GM18498 (cell line): ENCODE data around the gene SLC10A1.
"Not testable (repeated sequence)": the region's sequence is repeated elsewhere in the genome, so short reads cannot be mapped to it uniquely, and the experiment has no call there.

Experiments
- ATAC-seq: cut with Tn5 transposase; IDR thresholded peaks from one replicate; pipeline ENCODE4 v1.9.1; 2021; ENCODE audit warnings: mild to moderate bottlenecking, moderate library complexity; ENCODE audit not compliant: unreplicated experiment

Gene SLC10A1

GRCh38 chr14:69796797-69797500 is at the start of gene SLC10A1:
SLC10A1 (minus strand) TSS chr14:69797241; CDS start chr14:69797155, 86 bp downstream.
- no peak for ATAC-seq

- no peak for ATAC-seq
Observed at GRCh38 chr14:69845787-69846186, 48.7 kb upstream of the SLC10A1 start.

GRCh38 chr14:69845050-69845581 is 48.1 kb upstream of the SLC10A1 start:
- ATAC-seq = no peak

- no peak for ATAC-seq
Observed at GRCh38 chr14:69844171-69844570, 47.1 kb upstream of the SLC10A1 start.

DNA sequence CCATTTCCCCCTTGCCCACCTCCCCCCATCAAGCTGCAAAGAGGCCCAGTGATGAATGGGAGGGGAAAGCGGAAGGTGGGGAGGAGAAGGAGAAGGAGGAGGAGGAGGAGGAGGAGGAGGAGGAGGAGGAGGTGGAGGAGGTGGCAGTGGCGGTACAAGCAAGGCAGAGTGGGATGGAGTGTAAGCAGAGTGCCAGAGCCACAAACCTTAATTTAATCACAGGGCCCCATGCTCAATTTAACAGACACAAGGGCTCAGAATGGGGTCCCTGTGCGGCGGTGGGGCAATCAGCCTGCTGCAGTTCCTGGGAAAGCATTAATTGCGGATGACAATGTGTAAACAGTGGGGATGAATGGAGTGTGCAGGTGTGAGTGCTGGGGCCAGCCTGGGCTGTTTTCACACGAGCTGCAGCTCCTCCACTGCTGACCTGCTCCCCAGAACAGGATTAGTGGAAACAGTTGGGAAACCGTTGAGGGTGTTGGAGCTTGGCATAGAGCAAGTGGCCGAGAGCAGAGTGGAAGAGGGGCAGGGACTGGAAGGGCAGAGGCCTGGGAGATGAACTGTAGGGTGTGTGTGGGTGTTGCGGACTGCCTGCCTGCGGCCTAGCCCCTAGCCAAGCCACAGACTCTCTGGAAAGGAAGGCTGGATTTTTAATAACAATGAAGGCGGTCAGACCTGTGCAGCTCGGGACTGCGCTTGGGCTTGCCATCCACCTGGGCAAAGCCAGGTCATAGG is 45.8 kb upstream of the SLC10A1 start:
- no peak for ATAC-seq

GRCh38 chr14:69841656-69842055 is 44.6 kb upstream of the SLC10A1 start:
- ATAC-seq = no peak

- ATAC-seq = no peak
Observed at GRCh38 chr14:69839661-69840060, 42.6 kb upstream of the SLC10A1 start.

- ATAC-seq = no peak
Observed at GRCh38 chr14:69838881-69839416, 41.9 kb upstream of the SLC10A1 start.

DNA sequence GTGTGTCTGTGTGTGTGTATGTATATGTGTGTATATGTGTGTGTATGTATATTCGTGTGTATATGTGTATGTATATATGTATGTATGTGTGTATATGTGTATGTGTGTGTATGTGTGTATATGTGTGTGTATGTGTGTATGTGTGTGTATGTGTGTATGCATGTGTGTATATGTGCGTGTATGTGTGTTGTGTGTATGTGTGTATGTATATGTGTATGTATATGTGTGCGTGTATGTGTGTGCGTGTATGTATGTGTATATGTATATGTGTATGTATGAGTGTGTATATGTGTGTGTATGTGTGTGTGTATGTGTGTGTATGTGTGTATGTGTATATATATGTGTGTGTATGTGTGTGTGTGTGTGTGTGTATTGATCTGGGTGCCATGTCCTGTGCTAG is 31.8 kb upstream of the SLC10A1 start:
- no peak for ATAC-seq

GRCh38 chr14:69828354-69828753 is 31.3 kb upstream of the SLC10A1 start:
- no peak for ATAC-seq

DNA sequence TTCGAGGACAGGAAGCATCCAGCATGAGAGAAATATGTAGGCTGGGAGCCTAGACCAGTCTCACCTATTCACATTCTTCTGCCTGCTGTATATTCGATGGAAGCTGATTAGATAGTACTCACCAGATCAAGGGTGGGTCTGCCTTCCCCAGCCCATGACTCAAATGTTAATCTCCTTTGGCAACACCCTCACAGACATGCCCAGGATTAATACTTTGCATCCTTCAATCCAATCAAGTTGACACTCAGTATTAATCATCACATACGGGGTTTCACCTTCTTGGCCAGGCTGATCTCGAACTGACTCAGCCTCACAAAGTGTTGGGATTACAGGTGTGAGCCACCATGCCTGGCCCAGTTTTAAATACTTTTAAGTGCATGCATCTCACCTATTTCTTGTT is 30.5 kb upstream of the SLC10A1 start:
- no peak for ATAC-seq

GRCh38 chr14:69822456-69822855 is 25.4 kb upstream of the SLC10A1 start:
- no peak for ATAC-seq

GRCh38 chr14:69820991-69821390 is 23.9 kb upstream of the SLC10A1 start:
- no peak for ATAC-seq

GRCh38 chr14:69819607-69820006 is 22.6 kb upstream of the SLC10A1 start:
- ATAC-seq = no peak

DNA sequence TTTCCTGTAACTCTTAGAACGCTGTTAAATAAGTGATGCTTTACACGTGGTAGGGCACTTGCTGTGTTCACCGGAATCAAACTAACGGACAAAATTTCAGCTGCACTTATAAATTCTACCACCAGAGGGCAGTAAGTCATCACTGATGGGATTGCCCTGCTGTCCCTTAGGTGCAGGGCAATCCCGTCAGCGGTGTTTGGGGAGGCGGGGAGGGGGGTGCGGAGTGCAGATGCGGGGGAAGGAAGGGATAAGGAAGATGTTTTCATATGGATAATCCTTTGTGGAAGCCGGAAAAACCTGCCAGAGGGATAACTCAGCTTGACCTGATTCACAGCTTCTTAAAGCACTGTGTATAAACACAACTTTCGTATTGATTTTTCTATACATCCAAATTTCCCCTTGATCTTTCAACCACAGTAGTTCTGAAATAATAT is 21.7 kb upstream of the SLC10A1 start:
- ATAC-seq = no peak

- ATAC-seq = no peak
Observed at GRCh38 chr14:69816216-69816615, 19.2 kb upstream of the SLC10A1 start.

DNA sequence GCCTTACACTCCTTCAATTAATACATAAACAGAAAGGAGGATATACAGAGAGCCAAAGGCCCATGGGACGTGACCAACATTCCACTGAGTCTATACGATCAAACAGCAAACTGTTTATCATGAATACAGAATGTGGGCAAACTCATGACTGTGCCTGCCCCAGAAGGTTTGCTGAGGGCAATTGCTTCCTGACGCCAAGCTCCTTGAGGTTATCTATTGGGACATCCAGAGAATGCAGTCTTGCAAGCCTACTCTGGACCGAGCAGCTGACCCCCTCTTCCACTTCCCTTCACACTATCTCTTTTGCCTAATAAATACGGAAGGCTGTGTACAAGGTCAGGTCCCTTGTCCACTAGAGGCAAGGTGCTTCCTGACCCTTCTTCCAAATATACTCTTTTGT is 18.5 kb upstream of the SLC10A1 start:
- ATAC-seq = no peak

DNA sequence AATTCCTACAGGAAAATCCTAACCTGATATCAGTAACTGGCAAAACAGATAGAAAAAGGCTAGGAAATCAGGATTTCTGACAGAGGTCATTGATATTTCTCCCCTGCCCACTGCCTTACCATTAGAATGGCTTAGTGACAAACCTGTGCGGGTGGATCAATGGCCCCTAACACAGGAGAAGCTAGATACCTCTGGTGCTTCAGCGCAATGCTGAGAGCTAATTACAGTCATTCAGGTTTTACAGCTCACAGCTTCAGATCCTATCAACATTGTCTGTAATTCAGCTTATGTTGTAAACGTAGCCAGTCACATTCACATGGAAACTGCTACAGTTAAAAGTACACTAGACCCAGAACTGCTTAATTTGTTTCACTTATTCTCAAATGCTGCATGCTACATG is 17.4 kb upstream of the SLC10A1 start:
- ATAC-seq = no peak

- not testable (repeated sequence) for ATAC-seq
Observed at GRCh38 chr14:69813346-69813745, 16.3 kb upstream of the SLC10A1 start.

GRCh38 chr14:69812711-69813110 is 15.7 kb upstream of the SLC10A1 start:
- ATAC-seq = no peak

DNA sequence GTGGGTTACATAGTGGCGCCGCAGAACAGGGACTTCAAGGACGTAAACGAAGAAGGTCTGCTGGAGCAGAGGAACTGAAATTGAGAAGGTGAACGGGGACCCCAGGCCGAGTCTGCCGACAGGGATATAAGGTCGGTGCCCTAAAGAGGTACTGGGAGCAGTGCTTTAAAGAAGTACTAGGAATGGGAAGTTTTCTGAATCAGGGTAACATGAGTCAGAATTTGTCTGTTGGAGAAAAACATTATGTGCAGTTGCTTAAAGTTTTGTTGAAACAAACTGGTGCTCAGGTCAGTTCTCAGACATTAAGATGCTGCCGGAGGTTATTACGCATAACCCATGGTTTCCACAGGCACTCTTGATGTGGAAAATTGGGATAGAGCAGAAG is 14.8 kb upstream of the SLC10A1 start:
- no peak for ATAC-seq
